GM18507 (cell line): ENCODE measurements around the gene FCRL6.

Experiments used
- DNase-seq: peaks from one replicate; pipeline ENCODE4 v3.0.0; 2011; ENCODE audit warnings: low read depth; ENCODE audit not compliant: insufficient read length; ENCODE audit errors: extremely low spot score
- FAIRE-seq: peaks from 2 replicates; lab custom pipeline; 2011; peaks lifted over from hg19 to GRCh38; lab: Jason Lieb, UNC

FCRL6 gene

GRCh38 chr1:159856576-159856975 is 54.4 kb downstream of the FCRL6 start:
- DNase-seq (no peak), FAIRE-seq (no peak)

- no peak for FAIRE-seq
These were observed 55.7 kb downstream of the FCRL6 start for GRCh38 chr1:159857889-159858288.

GRCh38 chr1:159859767-159860322 is 57.7 kb downstream of the FCRL6 start:
- FAIRE-seq: no peak
- DNase-seq: no peak

More at GRCh38 chr1:159857889-159858288, 55.7 kb downstream of the FCRL6 start:
- DNase-seq: no peak

GRCh38 chr1:159860456-159860855 is 58.3 kb downstream of the FCRL6 start:
- DNase-seq (no peak), FAIRE-seq (no peak)

GRCh38 chr1:159861218-159861617 is 59.1 kb downstream of the FCRL6 start:
- no peak for DNase-seq

GRCh38 chr1:159862031-159862430 is 59.9 kb downstream of the FCRL6 start:
- no peak for FAIRE-seq

More at GRCh38 chr1:159861218-159861617, 59.1 kb downstream of the FCRL6 start:
- FAIRE-seq: no peak

GRCh38 chr1:159862557-159862956 is 60.4 kb downstream of the FCRL6 start, which contains the start of gene VSIG8:
Gene VSIG8, minus strand, starts transcription at chr1:159862657. Its CDS starts 136 bp downstream, at chr1:159862521.
- DNase-seq: no peak
- no peak for FAIRE-seq

More at GRCh38 chr1:159862031-159862430, 59.9 kb downstream of the FCRL6 start:
- DNase-seq: no peak

- DNase-seq: no peak
- no peak for FAIRE-seq
These were observed 62.1 kb downstream of the FCRL6 start for GRCh38 chr1:159864262-159864661.
